ENCODE results near the gene INMT.

DNA sequence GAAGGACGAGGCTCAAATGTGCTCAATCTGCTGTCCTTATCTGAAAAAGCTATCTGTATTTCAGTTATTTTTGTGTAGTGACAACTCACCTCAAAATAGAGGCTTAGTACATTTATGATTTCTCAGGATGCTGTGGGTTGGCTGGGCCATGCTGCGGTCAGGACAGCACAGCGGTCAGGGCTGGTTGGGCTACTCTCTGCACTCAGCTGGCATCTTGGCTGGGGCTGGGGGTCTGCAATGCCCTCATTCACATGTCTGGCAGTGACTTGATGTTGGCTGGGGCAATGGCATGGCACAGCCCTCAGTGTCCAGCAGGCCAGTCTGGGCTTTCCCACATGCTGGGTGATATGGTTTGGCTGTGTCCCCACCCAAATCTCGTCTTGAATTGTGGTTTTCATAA lies 15.6 kb upstream of the INMT start:
- TF ChIP-seq, protein P1, sequence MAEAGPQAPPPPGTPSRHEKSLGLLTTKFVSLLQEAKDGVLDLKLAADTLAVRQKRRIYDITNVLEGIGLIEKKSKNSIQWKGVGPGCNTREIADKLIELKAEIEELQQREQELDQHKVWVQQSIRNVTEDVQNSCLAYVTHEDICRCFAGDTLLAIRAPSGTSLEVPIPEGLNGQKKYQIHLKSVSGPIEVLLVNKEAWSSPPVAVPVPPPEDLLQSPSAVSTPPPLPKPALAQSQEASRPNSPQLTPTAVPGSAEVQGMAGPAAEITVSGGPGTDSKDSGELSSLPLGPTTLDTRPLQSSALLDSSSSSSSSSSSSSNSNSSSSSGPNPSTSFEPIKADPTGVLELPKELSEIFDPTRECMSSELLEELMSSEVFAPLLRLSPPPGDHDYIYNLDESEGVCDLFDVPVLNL (IDR thresholded peaks at IDR 0.05; ENCODE audit: low read depth, low read length): no peak
- TF ChIP-seq HDGF (IDR thresholded peaks at IDR 0.05): no peak
- TF ChIP-seq BHLHE40 (IDR thresholded peaks at IDR 0.05; ENCODE audit: borderline replicate concordance in 1 of 2, low read depth in 2 of 2, low read length in 1 of 2): no peak
- TF ChIP-seq, protein P2, sequence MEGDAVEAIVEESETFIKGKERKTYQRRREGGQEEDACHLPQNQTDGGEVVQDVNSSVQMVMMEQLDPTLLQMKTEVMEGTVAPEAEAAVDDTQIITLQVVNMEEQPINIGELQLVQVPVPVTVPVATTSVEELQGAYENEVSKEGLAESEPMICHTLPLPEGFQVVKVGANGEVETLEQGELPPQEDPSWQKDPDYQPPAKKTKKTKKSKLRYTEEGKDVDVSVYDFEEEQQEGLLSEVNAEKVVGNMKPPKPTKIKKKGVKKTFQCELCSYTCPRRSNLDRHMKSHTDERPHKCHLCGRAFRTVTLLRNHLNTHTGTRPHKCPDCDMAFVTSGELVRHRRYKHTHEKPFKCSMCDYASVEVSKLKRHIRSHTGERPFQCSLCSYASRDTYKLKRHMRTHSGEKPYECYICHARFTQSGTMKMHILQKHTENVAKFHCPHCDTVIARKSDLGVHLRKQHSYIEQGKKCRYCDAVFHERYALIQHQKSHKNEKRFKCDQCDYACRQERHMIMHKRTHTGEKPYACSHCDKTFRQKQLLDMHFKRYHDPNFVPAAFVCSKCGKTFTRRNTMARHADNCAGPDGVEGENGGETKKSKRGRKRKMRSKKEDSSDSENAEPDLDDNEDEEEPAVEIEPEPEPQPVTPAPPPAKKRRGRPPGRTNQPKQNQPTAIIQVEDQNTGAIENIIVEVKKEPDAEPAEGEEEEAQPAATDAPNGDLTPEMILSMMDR (IDR thresholded peaks at IDR 0.05 in 2 of 3, conservative IDR thresholded peaks at IDR 0.05 in 1 of 3; ENCODE audit: control insufficient read depth in 2 of 3, extremely low read depth in 1 of 3, insufficient read depth in 1 of 3, low read depth in 3 of 3, low read length in 3 of 3): no peak
- TF ChIP-seq, protein P3, sequence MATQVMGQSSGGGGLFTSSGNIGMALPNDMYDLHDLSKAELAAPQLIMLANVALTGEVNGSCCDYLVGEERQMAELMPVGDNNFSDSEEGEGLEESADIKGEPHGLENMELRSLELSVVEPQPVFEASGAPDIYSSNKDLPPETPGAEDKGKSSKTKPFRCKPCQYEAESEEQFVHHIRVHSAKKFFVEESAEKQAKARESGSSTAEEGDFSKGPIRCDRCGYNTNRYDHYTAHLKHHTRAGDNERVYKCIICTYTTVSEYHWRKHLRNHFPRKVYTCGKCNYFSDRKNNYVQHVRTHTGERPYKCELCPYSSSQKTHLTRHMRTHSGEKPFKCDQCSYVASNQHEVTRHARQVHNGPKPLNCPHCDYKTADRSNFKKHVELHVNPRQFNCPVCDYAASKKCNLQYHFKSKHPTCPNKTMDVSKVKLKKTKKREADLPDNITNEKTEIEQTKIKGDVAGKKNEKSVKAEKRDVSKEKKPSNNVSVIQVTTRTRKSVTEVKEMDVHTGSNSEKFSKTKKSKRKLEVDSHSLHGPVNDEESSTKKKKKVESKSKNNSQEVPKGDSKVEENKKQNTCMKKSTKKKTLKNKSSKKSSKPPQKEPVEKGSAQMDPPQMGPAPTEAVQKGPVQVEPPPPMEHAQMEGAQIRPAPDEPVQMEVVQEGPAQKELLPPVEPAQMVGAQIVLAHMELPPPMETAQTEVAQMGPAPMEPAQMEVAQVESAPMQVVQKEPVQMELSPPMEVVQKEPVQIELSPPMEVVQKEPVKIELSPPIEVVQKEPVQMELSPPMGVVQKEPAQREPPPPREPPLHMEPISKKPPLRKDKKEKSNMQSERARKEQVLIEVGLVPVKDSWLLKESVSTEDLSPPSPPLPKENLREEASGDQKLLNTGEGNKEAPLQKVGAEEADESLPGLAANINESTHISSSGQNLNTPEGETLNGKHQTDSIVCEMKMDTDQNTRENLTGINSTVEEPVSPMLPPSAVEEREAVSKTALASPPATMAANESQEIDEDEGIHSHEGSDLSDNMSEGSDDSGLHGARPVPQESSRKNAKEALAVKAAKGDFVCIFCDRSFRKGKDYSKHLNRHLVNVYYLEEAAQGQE (IDR thresholded peaks at IDR 0.05; ENCODE audit: low read depth, low read length): no peak
- TF ChIP-seq BMI1 (IDR thresholded peaks at IDR 0.05; ENCODE audit: borderline replicate concordance): no peak
